HCT116 (cell line): ENCODE measurements around the gene GABPA. TPM values are rescaled to one million over a fixed set of nuclear protein-coding genes. Genes with fewer than 3 reads are reported as not detected.
A peak's percentile ranks its signal among the peaks of the same experiment; 100 is the strongest.

ENCODE experiments used
- ATAC-seq: fragments of 200-7000 bp; cut with Tn5 transposase; 2 replicates; pipeline ENCODE4 v1.9.1; 2020; ENCODE audit warnings: mild to moderate bottlenecking, moderate library complexity
- BruUV-seq: library from RNA; stranded (reverse); fragments of 400-500 nt; replicated peaks from 2 replicates; lab custom pipeline; 2021; lab: Mats Ljungman, UMichigan
- CTCF ChIA-PET: fragments of 300-600 bp; sonication (Branson Sonifier 250); formaldehyde crosslinking; loops from one replicate; lab custom pipeline; 2021; ENCODE audit warnings: antibody characterized with exemption; lab: Charles Lee
- POLR2A ChIA-PET: fragments of 300-600, 350-600 bp; sonication (Branson Sonifier 250); formaldehyde crosslinking; loops from one replicate; lab custom pipeline; 2021; ENCODE audit warnings: antibody characterized with exemption; lab: Charles Lee
- RAD21 ChIA-PET, 2 experiments: fragments of 300-600 bp; sonication (Branson Sonifier 250); formaldehyde crosslinking; loops; one replicate each; lab custom pipeline; 2023; ENCODE audit warnings: low total read pairs in 2 of 2; ENCODE audit not compliant: uncharacterized antibody in 2 of 2, unreplicated experiment in 2 of 2, low non-redundant PET in 1 of 2; lab: Charles Lee
- DNase-seq: peaks from one replicate; pipeline ENCODE4 v3.0.0-alpha.2; 2010; ENCODE audit warnings: low read depth, low spot score
- H2AFZ ChIP-seq: fragments of 200-600 bp; shearing (Covaris generic), sonication (generic); 2 replicates; pipeline ENCODE4 v1.6.1; 2017; ENCODE audit warnings: low read depth, mixed run types, mixed read lengths, antibody characterized with exemption, low read length; ENCODE audit not compliant: poor library complexity, severe bottlenecking
- H3K27ac ChIP-seq: 2 replicates; pipeline ENCODE4 v1.5.1; 2012; ENCODE audit warnings: low read depth, low read length
- H3K27me3 ChIP-seq: fragments of 200-600 bp; sonication (generic); 2 replicates; pipeline ENCODE4 v1.6.1; 2016; ENCODE audit warnings: mixed run types, low read length, mixed read lengths; ENCODE audit not compliant: insufficient read depth
- H3K36me3 ChIP-seq, 2 experiments: fragments of 200-500 bp in 1 of 2; fragments of 200-600 bp in 1 of 2; sonication (Bioruptor generic) in 1 of 2; sonication (generic) in 1 of 2; 2 replicates each; pipeline versions ENCODE4 v1.5.1 to v1.6.1; 2014 to 2016; ENCODE audit warnings: low read length in 2 of 2, inconsistent platforms in 1 of 2, mixed read lengths in 1 of 2, mixed run types in 1 of 2; ENCODE audit not compliant: insufficient read depth in 2 of 2, control insufficient read depth in 1 of 2
- H3K4me1 ChIP-seq, 2 experiments: fragments of 200-600 bp in 1 of 2; sonication (generic) in 1 of 2; 2 replicates each; pipeline versions ENCODE4 v1.5.1 to v1.6.1; 2012 to 2017; ENCODE audit warnings: low read length in 2 of 2, inconsistent platforms in 1 of 2, mild to moderate bottlenecking in 1 of 2, mixed read lengths in 1 of 2, mixed run types in 1 of 2, moderate library complexity in 1 of 2; ENCODE audit not compliant: insufficient read depth in 2 of 2, control insufficient read depth in 1 of 2
- H3K4me2 ChIP-seq: fragments of 200-600 bp; sonication (generic); 2 replicates; pipeline ENCODE4 v1.6.1; 2017; ENCODE audit warnings: mixed run types, low read length, mixed read lengths
- H3K4me3 ChIP-seq, 2 experiments: fragments of 200-600 bp in 1 of 2; sonication (generic) in 1 of 2; replicated peaks in 1 of 2; 2 replicates each; pipeline ENCODE4 v1.5.1; 2011 to 2016; ENCODE audit warnings: low read length in 2 of 2, control low read depth in 1 of 2, low read depth in 1 of 2, mild to moderate bottlenecking in 1 of 2, mixed read lengths in 1 of 2, mixed run types in 1 of 2
- H3K79me2 ChIP-seq: fragments of 200-600 bp; sonication (generic); 2 replicates; pipeline ENCODE4 v1.6.1; 2017; ENCODE audit warnings: mild to moderate bottlenecking, mixed run types, low read length, moderate library complexity, mixed read lengths; ENCODE audit not compliant: insufficient read depth
- H3K9ac ChIP-seq: fragments of 200-600 bp; sonication (generic); 2 replicates; pipeline ENCODE4 v1.6.1; 2016; ENCODE audit warnings: low read length, mixed read lengths
- H3K9me2 ChIP-seq: fragments of 200-600 bp; sonication (generic), shearing (Covaris generic); 2 replicates; pipeline ENCODE4 v1.6.1; 2017; ENCODE audit warnings: mixed run types, mild to moderate bottlenecking, moderate library complexity; ENCODE audit not compliant: insufficient read depth
- H3K9me3 ChIP-seq, 2 experiments: fragments of 200-500 bp in 1 of 2; fragments of 200-600 bp in 1 of 2; sonication (Bioruptor generic) in 1 of 2; sonication (generic) in 1 of 2; 2 replicates each; pipeline ENCODE4 v1.6.1; 2014 to 2017; ENCODE audit warnings: low read length in 2 of 2, mixed read lengths in 2 of 2, inconsistent platforms in 1 of 2, low read depth in 1 of 2, mild to moderate bottlenecking in 1 of 2, mixed run types in 1 of 2, moderate library complexity in 1 of 2; ENCODE audit not compliant: control insufficient read depth in 1 of 2, insufficient read depth in 1 of 2
- H4K20me1 ChIP-seq: fragments of 200-600 bp; sonication (generic), shearing (Covaris generic); 2 replicates; pipeline ENCODE4 v1.6.1; 2017; ENCODE audit warnings: mixed run types, mild to moderate bottlenecking, moderate library complexity; ENCODE audit not compliant: insufficient read depth
- CEBPB ChIP-seq: IDR thresholded peaks from 2 replicates; pipeline ENCODE4 v1.6.1; 2012; ENCODE audit warnings: low read depth
- EZH2 ChIP-seq: fragments of 200-600 bp; sonication (generic); IDR thresholded peaks from 2 replicates; pipeline ENCODE4 v1.6.1; 2017; ENCODE audit warnings: antibody characterized with exemption, mixed run types
- FOSL1 ChIP-seq: IDR thresholded peaks from 2 replicates; pipeline ENCODE4 v1.6.1; 2012; ENCODE audit warnings: low read depth
- JUND ChIP-seq: IDR thresholded peaks from 2 replicates; pipeline ENCODE4 v1.6.1; 2012
- POLR2AphosphoS5 ChIP-seq: IDR thresholded peaks from 2 replicates; pipeline ENCODE4 v1.6.1; 2011; ENCODE audit warnings: mild to moderate bottlenecking, low read depth, low read length, moderate library complexity
- RAD21 ChIP-seq: IDR thresholded peaks from 2 replicates; pipeline ENCODE4 v1.6.1; 2012; ENCODE audit warnings: low read depth, mild to moderate bottlenecking
- SIN3A ChIP-seq: IDR thresholded peaks from 2 replicates; pipeline ENCODE4 v1.6.1; 2012; ENCODE audit warnings: low read depth
- TCF7L2 ChIP-seq: IDR thresholded peaks from 2 replicates; pipeline ENCODE4 v1.7.0; 2011; ENCODE audit warnings: borderline replicate concordance, inconsistent platforms; ENCODE audit not compliant: insufficient read depth, insufficient read length; ENCODE audit errors: extremely low read depth
- YY1 ChIP-seq: IDR thresholded peaks from 2 replicates; pipeline ENCODE4 v1.6.1; 2011; ENCODE audit warnings: low read length, low read depth, moderate library complexity, mild to moderate bottlenecking; ENCODE audit not compliant: insufficient replicate concordance; ENCODE audit errors: extremely low read depth
- ZFX ChIP-seq: fragments of 450-650 bp; IDR thresholded peaks from 2 replicates; pipeline ENCODE4 v1.6.1; 2017
- ZNF274 ChIP-seq: fragments of 200-500 bp; sonication (Bioruptor generic); IDR thresholded peaks from 2 replicates; pipeline ENCODE4 v1.6.1; 2014; ENCODE audit warnings: mild to moderate bottlenecking, low read depth, low read length, inconsistent platforms
- intact Hi-C: fragments of 100-400 bp; cut with micrococcal nuclease; formaldehyde crosslinking; loops from 2 replicates; pipeline ENCODE4 v1.10.0; 2022
- total RNA-seq: library from RNA; stranded (reverse); gene quantifications from one replicate; pipeline ENCODE4 v1.2.1, GENCODE V29; 2021; ENCODE audit not compliant: unreplicated experiment
- TF ChIP-seq, protein P1 (sequence below): IDR thresholded peaks from 2 replicates; pipeline ENCODE4 v1.6.1; 2012

Gene GABPA
- total RNA-seq, 1 experiment from 2014 or later: 23.6 TPM

DNA sequence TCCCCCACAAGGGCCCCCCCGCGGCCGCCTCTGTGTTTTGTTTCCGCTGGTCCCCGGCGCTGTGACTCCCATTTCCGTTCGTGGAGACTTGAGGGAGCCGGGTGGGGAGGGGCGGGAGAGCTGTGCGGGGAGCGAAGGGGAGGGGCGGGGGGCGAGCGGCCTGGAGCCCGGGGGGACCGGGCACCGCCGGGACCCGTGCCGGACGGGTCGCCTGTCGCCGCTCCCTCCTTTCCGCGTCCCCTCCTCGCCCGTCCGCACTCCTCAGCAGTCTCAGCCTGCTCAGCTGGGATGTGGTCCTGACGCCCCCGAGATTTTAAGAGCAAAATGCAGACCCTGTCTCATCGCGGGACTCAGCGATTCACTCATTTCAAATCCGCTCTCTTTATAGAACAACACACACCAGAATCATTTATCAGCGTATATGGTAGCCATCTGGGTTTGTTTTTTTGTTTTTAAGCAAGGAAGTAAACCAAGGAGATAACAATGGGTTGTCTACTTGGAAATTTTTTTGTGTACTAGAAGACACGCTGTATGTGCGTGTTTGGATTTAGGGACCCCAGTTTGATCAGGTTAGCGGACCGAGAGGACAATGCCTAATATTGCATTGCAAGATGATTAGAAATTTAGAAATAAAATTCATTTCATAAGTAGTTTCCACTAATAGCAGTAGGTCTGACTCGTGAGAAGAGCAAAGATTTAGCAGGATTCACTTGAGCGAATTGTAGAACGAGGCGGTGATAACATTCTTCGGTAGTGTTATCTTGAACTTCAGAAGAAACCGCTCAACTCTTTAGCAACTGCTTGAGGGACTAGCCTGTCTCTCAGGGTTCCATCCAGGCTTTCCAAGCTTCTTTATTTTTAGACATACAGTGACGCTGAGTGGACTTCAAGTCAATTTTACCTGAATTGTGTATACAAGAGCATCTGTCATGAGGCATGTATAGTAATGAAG, 1.1 kb downstream of the GABPA start:
- DNase-seq: peak; percentile 39

DNA sequence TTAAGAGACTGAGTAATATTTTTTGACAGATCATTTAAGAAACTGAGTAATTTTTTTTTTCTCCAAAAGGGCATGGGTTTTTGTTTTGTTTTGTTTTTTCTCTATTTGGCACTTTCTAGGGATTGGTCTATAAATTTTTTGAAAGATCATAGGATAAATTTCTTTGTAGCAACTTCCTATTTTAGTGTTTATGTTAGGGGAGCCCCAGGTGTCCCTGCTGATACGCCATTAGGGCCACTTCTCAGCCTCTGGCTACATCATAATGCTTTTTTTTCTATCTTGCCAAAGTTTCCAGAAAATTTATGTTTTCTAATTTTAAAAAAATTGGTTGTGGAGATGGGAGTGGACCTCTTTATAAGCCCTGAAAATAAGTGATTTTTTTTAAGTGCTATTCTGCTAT, 2.6 kb downstream of the GABPA start:
- Histone ChIP-seq H3K4me3 (no peak overlapping the region), H3K27ac (no peak overlapping the region), H3K9me3 (no peaks in the 10 kb centered on the region), H3K9ac (no peak overlapping the region), H4K20me1 (no peaks in the 10 kb centered on the region), H3K79me2 (peaks cover 79% of the 10 kb centered on the region)
- no TSS peak for BruUV-seq
- no peak for TF ChIP-seq RAD21
- TF ChIP-seq, protein P1, sequence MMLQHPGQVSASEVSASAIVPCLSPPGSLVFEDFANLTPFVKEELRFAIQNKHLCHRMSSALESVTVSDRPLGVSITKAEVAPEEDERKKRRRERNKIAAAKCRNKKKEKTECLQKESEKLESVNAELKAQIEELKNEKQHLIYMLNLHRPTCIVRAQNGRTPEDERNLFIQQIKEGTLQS: no peak
- no peak for TF ChIP-seq JUND
- TF ChIP-seq ZNF274: no peak
- no peak for TF ChIP-seq TCF7L2
- no peak for TF ChIP-seq ZFX
- TF ChIP-seq SIN3A: no peak
- TF ChIP-seq, all 23 proteins: peak for 0
- Histone ChIP-seq H3K27me3 (no peaks in the 10 kb centered on the region), H3K36me3 (no peaks in the 10 kb centered on the region), H3K4me2 (peak overlapping the region; percentile 76; the same call in 1 of the 2 replicates), H3K9me2 (no peaks in the 10 kb centered on the region), H3K4me1 (peaks cover 11 to 18% of the 10 kb centered on the region in 2 experiments), H2AFZ (no peak overlapping the region)
- CTCF ChIA-PET: no interaction called here
- RAD21 ChIA-PET: no interaction called here
- ATAC-seq (no peak), DNase-seq (no peak)
- POLR2A ChIA-PET: no interaction called here
- intact Hi-C loops: no loop called here

More for the DNA sequence above, 1.1 kb downstream of the GABPA start:
- intact Hi-C loops: loop anchor here (2.0 kb wide), 1 partner anchor 65 kb away; no protein-coding TSS in a partner anchor
- H3K4me1 ChIP-seq: peaks cover 11 to 18% of the 10 kb centered on the region in 2 experiments
- peaks cover 92% of the 10 kb centered on the region for H3K79me2 ChIP-seq
- ChIA-PET POLR2A (no interaction called here), RAD21 (no interaction called here), CTCF (no interaction called here)
- H3K27me3 ChIP-seq: no peaks in the 10 kb centered on the region
- no peaks in the 10 kb centered on the region for H3K9me2 ChIP-seq
- no peaks in the 10 kb centered on the region for H4K20me1 ChIP-seq
- H3K9ac ChIP-seq: peak overlapping the region; percentile 95
- H2AFZ ChIP-seq: no peak overlapping the region
- peak overlapping the region; percentile 76 for H3K4me2 ChIP-seq
- H3K36me3 ChIP-seq: no peaks in the 10 kb centered on the region
- peak overlapping the region; percentile 91 for H3K27ac ChIP-seq
- peak overlapping the region; percentile 82 to 96 for H3K4me3 ChIP-seq
- TF ChIP-seq FOSL1 (no peak), POLR2AphosphoS5 (no peak), YY1 (no peak), EZH2 (no peak), CEBPB (no peak)
- ATAC-seq: peak; percentile 71
- BruUV-seq: no TSS peak
- no peaks in the 10 kb centered on the region for H3K9me3 ChIP-seq
